ENCODE data around the gene RRAS. TPM values are rescaled to one million over a fixed set of nuclear protein-coding genes. Genes with fewer than 3 reads are reported as not detected.

RRAS gene
- total and polyA plus RNA-seq, 4 donors, result 4.1 to 18.5 (median 11.1) TPM

GRCh38 chr19:49631014-49631588 is 8.8 kb downstream of the RRAS start:
- Histone ChIP-seq H3K36me3 (ENCODE audit: control insufficient read depth in 4 of 4, insufficient read depth in 3 of 4, low read depth in 1 of 4, low read length in 3 of 4) (peaks cover 2 to 5% (median 4%) of the 10 kb centered on the region in 4 donors), H3K27ac (ENCODE audit: low read depth in 1 of 2, low read length in 2 of 2) (no peak overlapping the region), H3K9me3 (ENCODE audit: control insufficient read depth in 4 of 4, low read length in 3 of 4) (no peaks in the 10 kb centered on the region), H3K4me3 (ENCODE audit: low read depth in 1 of 3, low read length in 3 of 3) (no peak overlapping the region), H3K4me1 (ENCODE audit: control insufficient read depth in 4 of 4, insufficient read depth in 4 of 4, low read length in 3 of 4) (peaks cover 0 to 4% (median 0%) of the 10 kb centered on the region in 4 donors), H3K27me3 (ENCODE audit: control insufficient read depth in 4 of 4, insufficient read depth in 4 of 4, low read length in 3 of 4) (no peaks in the 10 kb centered on the region), H3K9ac (ENCODE audit: low read depth in 1 of 2, low read length in 2 of 2) (no peak overlapping the region)
- DNase-seq (ENCODE audit: low spot score), result no peak
- TF ChIP-seq REST (IDR thresholded peaks at IDR 0.05) (no peak), MAX (IDR thresholded peaks at IDR 0.05) (no peak), ZBTB33 (IDR thresholded peaks at IDR 0.05) (no peak), HNF4G (IDR thresholded peaks at IDR 0.05) (no peak), NR2F2 (IDR thresholded peaks at IDR 0.05) (peak; percentile 14), FOXA1 (IDR thresholded peaks at IDR 0.05) (no peak)
- WGBS, result 31% methylated on average over 9 of the region's 9 CpGs

GRCh38 chr19:49629659-49630058 is 10.3 kb downstream of the RRAS start:
- peaks cover 2 to 12% (median 4%) of the 10 kb centered on the region in 4 donors for H3K36me3 ChIP-seq (ENCODE audit: control insufficient read depth in 4 of 4, insufficient read depth in 3 of 4, low read depth in 1 of 4, low read length in 3 of 4)
- TF ChIP-seq ZBTB33 (IDR thresholded peaks at IDR 0.05), result no peak
- TF ChIP-seq MAX (IDR thresholded peaks at IDR 0.05), result no peak
- TF ChIP-seq HNF4A (conservative IDR thresholded peaks at IDR 0.05), result no peak
- no peak for TF ChIP-seq CTCF (IDR thresholded peaks at IDR 0.05; ENCODE audit: low read depth, low read length, missing input control)
- TF ChIP-seq HNF4G (IDR thresholded peaks at IDR 0.05), result no peak
- TF ChIP-seq NR2F2 (IDR thresholded peaks at IDR 0.05), result no peak
- TF ChIP-seq GABPA (IDR thresholded peaks at IDR 0.05 in 1 of 2, conservative IDR thresholded peaks at IDR 0.05 in 1 of 2), result no peak
- TF ChIP-seq FOXA2 (IDR thresholded peaks at IDR 0.05), result no peak
- no peak for TF ChIP-seq RAD21 (IDR thresholded peaks at IDR 0.05)
- no peak for TF ChIP-seq RXRA (IDR thresholded peaks at IDR 0.05)
- TF ChIP-seq ATF3 (IDR thresholded peaks at IDR 0.05), result no peak
- TF ChIP-seq JUND (IDR thresholded peaks at IDR 0.05), result no peak
- TF ChIP-seq EGR1 (IDR thresholded peaks at IDR 0.05; ENCODE audit: low read depth in 2 of 2), result no peak
- TF ChIP-seq FOXA1 (IDR thresholded peaks at IDR 0.05), result no peak
- no peak for TF ChIP-seq REST (IDR thresholded peaks at IDR 0.05)
- no peak for TF ChIP-seq SP1 (IDR thresholded peaks at IDR 0.05)
- TF ChIP-seq YY1 (IDR thresholded peaks at IDR 0.05), result no peak
- no peak for TF ChIP-seq TAF1 (conservative IDR thresholded peaks at IDR 0.05)
- no peak overlapping the region for H3K27ac ChIP-seq (ENCODE audit: low read depth in 1 of 2, low read length in 2 of 2)
- no peaks in the 10 kb centered on the region for H3K27me3 ChIP-seq (ENCODE audit: control insufficient read depth in 4 of 4, insufficient read depth in 4 of 4, low read length in 3 of 4)
- no peak overlapping the region for H3K9ac ChIP-seq (ENCODE audit: low read depth in 1 of 2, low read length in 2 of 2)
- no peak overlapping the region for H3K4me3 ChIP-seq (ENCODE audit: low read depth in 1 of 3, low read length in 3 of 3)
- no peak for DNase-seq (ENCODE audit: low spot score)
- no peaks in the 10 kb centered on the region for H3K9me3 ChIP-seq (ENCODE audit: control insufficient read depth in 4 of 4, low read length in 3 of 4)
- H3K4me1 ChIP-seq (ENCODE audit: control insufficient read depth in 4 of 4, insufficient read depth in 4 of 4, low read length in 3 of 4), result peaks cover 0 to 2% (median 0%) of the 10 kb centered on the region in 4 donors
- 96% methylated on average over 9 of the region's 9 CpGs for WGBS

All from liver (tissue), 9 donors.